SH-SY5Y (cell line): Measurements from ENCODE around the gene EPHX1.

Experiments
- GATA2 ChIP-seq: IDR thresholded peaks from 2 replicates; pipeline ENCODE4 v1.6.1; 2011; ENCODE audit warnings: mild to moderate bottlenecking, low read depth, low read length
- GATA3 ChIP-seq: IDR thresholded peaks from 2 replicates; pipeline ENCODE4 v1.6.1; 2011; ENCODE audit warnings: low read depth, mild to moderate bottlenecking, low read length, moderate library complexity

Gene EPHX1

DNA sequence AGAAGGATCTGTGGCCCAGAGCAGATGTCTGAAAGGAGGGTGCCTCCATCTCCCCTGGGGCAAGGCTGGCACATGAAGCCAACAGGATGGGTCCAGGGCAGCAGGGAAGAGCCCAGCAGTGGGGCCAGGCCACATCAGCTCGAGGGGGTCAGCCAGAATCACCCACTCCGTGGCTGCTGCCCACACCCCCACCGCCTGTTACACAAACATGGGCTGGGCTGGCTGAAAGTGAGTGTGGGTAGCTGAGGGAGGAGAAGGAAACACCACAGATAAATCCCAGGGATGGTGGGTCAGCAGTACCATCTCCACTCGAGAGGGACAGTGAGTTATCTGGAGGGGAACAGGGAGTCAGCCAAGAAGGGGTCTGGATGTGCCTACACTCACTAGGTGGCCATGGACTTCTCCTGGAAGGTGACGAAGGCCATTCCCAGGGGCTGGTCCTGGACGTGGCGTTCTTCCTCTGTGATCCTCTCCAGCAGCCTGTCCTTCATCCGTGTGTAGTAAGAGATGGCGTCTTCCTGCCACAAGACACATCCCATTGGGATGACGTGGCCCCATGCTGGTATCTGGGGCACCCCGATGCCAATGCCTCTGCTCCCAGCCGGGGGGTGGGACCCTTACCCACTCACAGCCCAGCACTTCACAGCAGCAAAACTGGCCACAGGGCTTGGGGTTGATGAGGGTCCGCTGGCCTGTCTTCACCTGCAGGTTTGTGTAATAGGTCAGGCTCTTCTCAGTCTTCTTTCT is 52.1 kb downstream of the EPHX1 start:
- no peak for TF ChIP-seq GATA3
- no peak for TF ChIP-seq GATA2

DNA sequence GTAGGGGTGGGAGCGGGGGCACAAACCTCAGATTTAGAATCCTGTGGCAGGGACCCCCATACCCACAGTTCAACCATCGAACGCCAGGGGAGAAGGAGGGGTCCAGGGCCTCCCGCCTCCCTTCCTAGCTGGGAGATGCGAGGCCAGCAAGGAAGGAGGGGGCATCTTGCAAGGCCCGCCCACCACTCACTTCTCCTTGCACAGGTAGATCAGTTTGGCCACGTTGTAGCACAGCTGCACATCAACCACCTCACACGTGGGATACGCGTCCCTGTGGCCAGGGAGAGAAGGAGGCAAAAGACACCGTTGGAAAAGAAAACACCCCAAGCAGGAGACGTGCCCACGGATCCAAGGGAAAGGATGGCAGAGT is 52.6 kb downstream of the EPHX1 start:
- TF ChIP-seq GATA2 (no peak), GATA3 (no peak)

DNA sequence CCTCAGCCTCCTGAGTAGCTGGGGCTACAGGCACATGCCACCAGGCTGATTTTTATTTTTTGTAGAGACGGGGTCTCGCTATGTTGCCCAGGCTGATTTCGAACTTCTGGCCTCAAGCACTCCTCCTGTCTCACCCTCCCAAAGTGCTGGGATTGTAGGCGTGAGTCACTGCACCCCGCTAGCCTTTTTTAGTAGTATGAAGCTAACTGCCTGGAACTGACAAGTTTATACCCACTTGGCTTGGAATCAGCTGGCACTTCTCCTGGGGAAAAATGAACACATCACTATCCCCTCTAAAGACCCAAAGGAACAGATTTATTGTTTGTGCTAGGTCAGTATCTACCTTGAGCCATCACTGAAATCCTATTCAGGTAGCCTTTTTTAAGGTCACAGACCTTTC is 53.2 kb downstream of the EPHX1 start:
- TF ChIP-seq GATA2: no peak
- no peak for TF ChIP-seq GATA3

GRCh38 chr1:225865514-225865913 is 55.6 kb downstream of the EPHX1 start:
- no peak for TF ChIP-seq GATA2
- TF ChIP-seq GATA3: no peak

DNA sequence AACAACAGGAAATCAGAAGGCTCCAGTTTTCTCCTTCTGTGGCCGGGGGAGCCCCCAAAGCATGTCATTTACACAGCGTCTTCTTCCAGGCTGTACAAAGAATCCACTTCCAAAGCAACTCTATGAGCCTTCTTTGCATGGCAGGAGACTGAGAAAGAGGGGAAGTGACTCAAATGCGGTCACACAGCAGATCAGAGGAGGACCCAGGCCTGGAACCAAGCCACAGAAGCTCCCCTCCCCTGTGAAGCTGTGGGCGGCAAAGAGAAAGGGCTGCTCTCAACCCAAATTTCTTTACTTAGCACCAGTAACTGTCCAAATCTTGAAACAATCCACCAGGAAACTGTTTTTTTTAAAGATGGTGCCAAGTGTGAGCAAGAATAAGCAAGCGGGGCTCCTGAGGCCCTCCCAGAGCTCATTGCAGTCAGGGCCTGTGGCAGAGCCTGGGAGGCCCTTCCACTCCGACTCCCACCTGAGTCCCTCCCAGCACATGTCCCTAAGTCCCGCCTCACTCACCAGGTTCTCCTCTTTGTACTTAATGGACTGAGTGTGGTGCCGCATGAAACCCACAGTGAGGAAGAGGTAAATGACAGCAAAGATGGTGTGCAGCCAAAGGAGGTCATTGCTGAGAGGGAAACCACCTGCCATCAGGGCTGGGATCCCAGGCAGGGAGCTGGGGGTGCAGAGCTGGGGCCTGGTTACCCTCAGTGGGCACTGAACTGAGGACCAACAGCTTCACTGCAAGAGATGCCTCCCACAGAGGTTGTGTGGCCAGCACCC is 56.3 kb downstream of the EPHX1 start:
- TF ChIP-seq GATA3 (no peak), GATA2 (no peak)

DNA sequence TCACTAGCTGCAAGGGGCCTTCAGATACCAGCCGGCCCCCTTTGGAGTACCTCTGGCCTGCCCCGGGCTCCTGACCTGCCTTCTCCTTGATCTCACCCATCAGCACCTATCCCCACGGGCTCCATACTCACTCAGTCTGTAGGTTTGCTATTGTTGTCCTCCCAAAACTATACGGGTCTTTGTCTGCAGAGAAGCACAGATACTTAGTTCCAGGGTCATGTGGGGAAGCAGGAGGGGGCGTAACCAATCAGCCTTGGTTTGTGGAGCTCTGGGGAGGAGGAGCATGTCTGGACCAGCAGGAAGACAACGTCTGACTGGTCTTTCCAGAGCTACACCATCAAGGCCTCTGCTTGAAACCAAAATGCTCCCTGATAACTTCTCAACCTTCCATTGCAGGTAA is 57.1 kb downstream of the EPHX1 start:
- TF ChIP-seq GATA3: no peak
- no peak for TF ChIP-seq GATA2

DNA sequence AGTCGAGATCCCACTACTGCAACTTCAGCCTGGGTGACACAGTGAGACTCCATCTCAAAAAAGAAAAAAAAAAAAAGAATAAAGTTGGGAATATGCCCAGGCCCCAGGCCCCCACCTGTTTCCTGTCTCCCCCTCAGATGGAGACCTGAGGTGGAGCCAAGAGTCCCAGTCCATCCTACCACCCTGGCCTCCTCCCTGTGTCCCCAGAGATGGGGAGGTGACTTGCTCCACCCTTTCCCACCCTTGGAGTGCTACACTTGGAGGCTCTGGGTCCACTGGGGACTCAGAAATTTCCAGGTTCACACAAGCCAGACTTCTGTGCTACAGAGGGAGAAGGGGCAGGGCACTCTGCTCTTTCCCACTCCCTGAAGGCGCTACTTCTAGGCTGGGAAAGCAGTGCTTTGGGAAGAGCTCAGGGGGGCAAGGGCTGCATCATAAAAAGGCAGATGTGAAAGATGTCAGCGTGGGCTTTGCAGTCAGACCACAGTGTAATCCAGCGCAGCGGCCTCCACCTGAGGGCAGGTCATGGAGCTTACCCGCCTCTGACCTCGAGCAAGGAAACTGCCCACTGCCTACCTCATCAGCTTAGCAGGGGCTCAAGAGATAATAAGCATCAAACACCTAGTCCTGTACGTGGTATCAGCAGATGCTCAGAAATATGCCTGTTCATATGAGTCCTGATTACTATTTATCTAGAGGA is 58.9 kb downstream of the EPHX1 start:
- TF ChIP-seq GATA2: no peak
- TF ChIP-seq GATA3: no peak

GRCh38 chr1:225870911-225871310 is 61.0 kb downstream of the EPHX1 start:
- TF ChIP-seq GATA2 (no peak), GATA3 (no peak)

GRCh38 chr1:225871359-225872074 is 61.6 kb downstream of the EPHX1 start:
- TF ChIP-seq GATA2: no peak
- no peak for TF ChIP-seq GATA3

DNA sequence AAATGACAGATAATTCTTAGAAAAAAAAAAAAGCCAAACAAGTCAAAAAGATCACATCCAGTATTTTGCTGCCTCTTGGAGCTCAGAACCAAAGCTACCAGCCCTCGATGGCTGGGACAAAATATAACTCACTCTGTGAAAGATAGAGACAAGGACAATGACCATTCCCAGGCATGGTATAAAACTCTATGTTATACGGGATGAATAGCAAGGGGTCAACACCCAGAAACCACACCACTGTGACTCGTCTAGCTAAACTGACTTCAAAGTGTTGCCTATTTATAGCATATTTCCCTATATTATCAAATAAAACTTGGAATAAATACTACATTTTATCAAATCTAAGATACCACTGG is 62.1 kb downstream of the EPHX1 start:
- TF ChIP-seq GATA3 (no peak), GATA2 (no peak)

DNA sequence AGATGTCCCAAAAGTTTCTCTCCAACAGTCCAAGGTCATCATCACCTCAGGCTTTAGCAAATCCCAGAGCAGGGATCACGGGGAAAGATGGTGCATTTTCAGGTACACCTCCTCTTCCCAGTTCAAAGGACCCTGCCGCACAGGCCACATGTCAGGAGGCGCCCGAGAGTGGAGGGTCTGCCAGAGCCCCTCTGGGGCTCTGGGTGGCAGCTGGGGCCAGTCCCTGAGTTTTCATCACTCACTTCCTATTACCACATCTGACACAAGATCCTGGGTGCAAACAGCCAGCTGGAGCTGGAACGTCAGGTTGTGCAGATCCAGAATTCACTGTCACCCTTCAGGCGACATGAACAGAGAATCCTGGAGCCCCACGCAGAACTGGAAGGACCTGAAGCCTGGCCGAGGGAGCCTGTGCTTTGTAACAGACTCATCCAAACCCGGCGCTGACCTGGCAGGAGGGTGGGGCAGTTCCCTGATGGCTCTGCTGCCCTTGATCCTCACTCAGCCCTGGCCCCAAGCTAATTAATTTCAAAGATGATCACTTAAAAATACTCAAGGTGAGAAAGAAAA is 63.4 kb downstream of the EPHX1 start:
- TF ChIP-seq GATA3: no peak
- no peak for TF ChIP-seq GATA2

DNA sequence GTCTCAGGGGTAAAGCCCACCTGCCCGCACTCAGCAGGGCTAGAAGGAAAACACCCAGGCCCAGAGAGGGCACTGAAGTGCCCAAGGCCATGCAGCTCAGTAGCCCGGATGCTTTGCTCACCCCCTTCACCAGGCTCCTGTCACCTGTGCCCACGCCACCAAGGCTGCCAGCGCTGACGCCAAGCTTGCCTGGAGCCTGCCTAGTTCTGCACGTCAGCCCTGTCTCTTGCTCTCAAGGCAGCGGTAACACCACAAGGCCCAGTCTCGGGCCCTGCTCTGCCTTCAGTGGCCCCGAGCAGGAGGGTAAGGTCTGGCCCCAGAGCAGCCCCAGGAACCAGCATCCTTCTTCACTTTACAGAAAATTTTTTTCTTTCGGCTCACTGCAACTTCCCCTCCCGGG is 64.5 kb downstream of the EPHX1 start:
- TF ChIP-seq GATA2 (no peak), GATA3 (no peak)

DNA sequence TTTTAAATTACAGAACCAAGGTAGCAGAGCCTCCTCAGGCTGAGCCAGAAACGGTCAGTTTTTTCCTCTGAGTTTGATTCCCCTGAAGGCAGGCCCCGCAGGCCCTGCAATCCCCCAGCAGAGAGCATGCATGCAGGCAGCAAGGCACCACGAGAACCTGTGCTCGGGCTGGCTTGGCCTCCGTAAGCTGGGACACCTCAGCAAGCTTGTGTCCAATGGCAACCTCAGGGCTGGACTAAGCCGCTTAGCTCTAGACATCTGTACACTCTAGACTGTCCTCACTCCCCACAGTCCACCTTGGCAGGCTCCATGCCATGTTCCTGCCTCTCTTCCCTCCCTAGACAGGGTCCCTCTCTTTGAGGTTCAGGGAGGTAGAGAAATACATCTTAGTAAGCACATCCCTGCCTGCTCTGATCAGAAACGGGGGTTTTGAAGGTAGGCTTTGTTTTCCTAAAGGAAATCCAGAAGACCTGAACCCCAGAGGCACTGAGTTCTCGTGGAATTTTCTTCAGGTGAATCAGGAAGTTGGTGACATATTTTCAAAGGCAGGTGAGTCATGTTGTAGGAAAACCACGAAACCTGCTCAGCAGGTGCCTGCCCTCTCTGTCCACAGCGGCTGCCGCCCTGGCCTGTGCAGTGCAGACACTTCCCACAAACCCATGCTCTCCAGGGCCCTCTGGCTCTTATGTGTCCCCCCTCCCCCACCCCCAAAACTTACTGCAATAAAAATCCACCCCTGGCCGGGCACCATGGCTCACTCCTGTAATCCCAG is 65.3 kb downstream of the EPHX1 start:
- TF ChIP-seq GATA2 (no peak), GATA3 (no peak)
